ENCODE data around the gene LGI2. TPM values are rescaled to one million over a fixed set of nuclear protein-coding genes. Genes with fewer than 3 reads are reported as not detected.
A peak's percentile ranks its signal among the peaks of the same experiment; 100 is the strongest.

Gene LGI2
- total RNA-seq, 1 donor from 2014 or later, result 0.84 TPM

- H3K4me1 ChIP-seq, result peaks cover 16% of the 10 kb centered on the region
- intact Hi-C loops (cut with DNase I), result no loop called here
- ATAC-seq, result no peak
- H3K9me3 ChIP-seq, result no peaks in the 10 kb centered on the region
- H3K4me3 ChIP-seq, result no peak overlapping the region
- DNase-seq, result no peak
- H3K27ac ChIP-seq, result no peak overlapping the region
- no peak for TF ChIP-seq CTCF (IDR thresholded peaks at IDR 0.05)
- no peaks in the 10 kb centered on the region for H3K27me3 ChIP-seq
- no peaks in the 10 kb centered on the region for H3K36me3 ChIP-seq
Observed at GRCh38 chr4:24980740-24981139, 50.0 kb downstream of the LGI2 start.

- no peak for DNase-seq
- H3K36me3 ChIP-seq, result no peaks in the 10 kb centered on the region
- intact Hi-C loops (cut with DNase I), result no loop called here
Observed at GRCh38 chr4:24980064-24980690, 50.6 kb downstream of the LGI2 start.

GRCh38 chr4:24979554-24979953, 51.2 kb downstream of the LGI2 start:
- Histone ChIP-seq H3K4me3 (peak overlapping the region; percentile 18), H3K4me1 (peaks cover 20% of the 10 kb centered on the region), H3K9me3 (no peaks in the 10 kb centered on the region), H3K27ac (peak overlapping the region; percentile 85), H3K36me3 (no peaks in the 10 kb centered on the region), H3K27me3 (no peaks in the 10 kb centered on the region)
- no peak for TF ChIP-seq CTCF (IDR thresholded peaks at IDR 0.05)
- no peak for DNase-seq
- peak; percentile 86 for ATAC-seq
- intact Hi-C loops (cut with DNase I), result no loop called here

More at GRCh38 chr4:24980064-24980690, 50.6 kb downstream of the LGI2 start:
- H3K4me3 ChIP-seq, result peak overlapping the region; percentile 18
- peaks cover 16% of the 10 kb centered on the region for H3K4me1 ChIP-seq
- H3K9me3 ChIP-seq, result no peaks in the 10 kb centered on the region
- TF ChIP-seq CTCF (IDR thresholded peaks at IDR 0.05), result peak; percentile 88
- ATAC-seq, result peak; percentile 85
- H3K27me3 ChIP-seq, result no peaks in the 10 kb centered on the region
- H3K27ac ChIP-seq, result peak overlapping the region; percentile 85

- Histone ChIP-seq H3K36me3 (no peaks in the 10 kb centered on the region), H3K27me3 (no peaks in the 10 kb centered on the region), H3K4me1 (peaks cover 28% of the 10 kb centered on the region), H3K9me3 (no peaks in the 10 kb centered on the region), H3K4me3 (no peak overlapping the region), H3K27ac (peak overlapping the region; percentile 72)
- DNase-seq, result no peak
- no peak for TF ChIP-seq CTCF (IDR thresholded peaks at IDR 0.05)
- peak; percentile 36 for ATAC-seq
- intact Hi-C loops (cut with DNase I), result no loop called here
Observed at GRCh38 chr4:24978291-24979075, 52.3 kb downstream of the LGI2 start.

GRCh38 chr4:24975510-24975909, 55.2 kb downstream of the LGI2 start:
- DNase-seq, result no peak
- H3K27ac ChIP-seq, result no peak overlapping the region
- H3K36me3 ChIP-seq, result no peaks in the 10 kb centered on the region
- intact Hi-C loops (cut with DNase I), result no loop called here
- H3K27me3 ChIP-seq, result no peaks in the 10 kb centered on the region
- H3K9me3 ChIP-seq, result no peaks in the 10 kb centered on the region
- TF ChIP-seq CTCF (IDR thresholded peaks at IDR 0.05), result no peak
- H3K4me1 ChIP-seq, result peaks cover 27% of the 10 kb centered on the region
- no peak for ATAC-seq
- no peak overlapping the region for H3K4me3 ChIP-seq
